Measurements from ENCODE around the gene MACROD1.

- TF ChIP-seq, protein P1, sequence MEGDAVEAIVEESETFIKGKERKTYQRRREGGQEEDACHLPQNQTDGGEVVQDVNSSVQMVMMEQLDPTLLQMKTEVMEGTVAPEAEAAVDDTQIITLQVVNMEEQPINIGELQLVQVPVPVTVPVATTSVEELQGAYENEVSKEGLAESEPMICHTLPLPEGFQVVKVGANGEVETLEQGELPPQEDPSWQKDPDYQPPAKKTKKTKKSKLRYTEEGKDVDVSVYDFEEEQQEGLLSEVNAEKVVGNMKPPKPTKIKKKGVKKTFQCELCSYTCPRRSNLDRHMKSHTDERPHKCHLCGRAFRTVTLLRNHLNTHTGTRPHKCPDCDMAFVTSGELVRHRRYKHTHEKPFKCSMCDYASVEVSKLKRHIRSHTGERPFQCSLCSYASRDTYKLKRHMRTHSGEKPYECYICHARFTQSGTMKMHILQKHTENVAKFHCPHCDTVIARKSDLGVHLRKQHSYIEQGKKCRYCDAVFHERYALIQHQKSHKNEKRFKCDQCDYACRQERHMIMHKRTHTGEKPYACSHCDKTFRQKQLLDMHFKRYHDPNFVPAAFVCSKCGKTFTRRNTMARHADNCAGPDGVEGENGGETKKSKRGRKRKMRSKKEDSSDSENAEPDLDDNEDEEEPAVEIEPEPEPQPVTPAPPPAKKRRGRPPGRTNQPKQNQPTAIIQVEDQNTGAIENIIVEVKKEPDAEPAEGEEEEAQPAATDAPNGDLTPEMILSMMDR (IDR thresholded peaks at IDR 0.05), result no peak
- no peak for TF ChIP-seq POLR2A (IDR thresholded peaks at IDR 0.05)
Observed at GRCh38 chr11:63969461-63969860, 196.5 kb downstream of the MACROD1 start.

Measured in adrenal gland (tissue), 5 donors.